Lung (tissue), 12 donors: ENCODE measurements around the gene HYKK. TPM values are rescaled to one million over a fixed set of nuclear protein-coding genes. Genes with fewer than 3 reads are reported as not detected.

Experiments used
- ATAC-seq: fragments of 200-7000 bp; cut with Tn5 transposase; one replicate; pipeline ENCODE4 v1.9.1; 2020; ENCODE audit warnings: moderate number of reproducible peaks; ENCODE audit not compliant: insufficient read depth, low FRiP score
- DNase-seq, 3 donors: peaks; one replicate each; pipeline ENCODE4 v3.0.0-alpha.2; 2013 to 2017
- H3K27ac ChIP-seq, 2 donors: one replicate each; pipeline ENCODE4 v1.5.1; 2013; ENCODE audit warnings: mild to moderate bottlenecking in 2 of 2, moderate library complexity in 2 of 2, control low read depth in 1 of 2, inconsistent platforms in 1 of 2, low read depth in 1 of 2, low read length in 1 of 2
- H3K27me3 ChIP-seq, 3 donors: one replicate each; pipeline ENCODE4 v1.5.1; 2013; ENCODE audit warnings: low read length in 2 of 3; ENCODE audit not compliant: control insufficient read depth in 3 of 3, insufficient read depth in 3 of 3
- H3K36me3 ChIP-seq, 4 donors: one replicate each; pipeline ENCODE4 v1.5.1; 2013; ENCODE audit warnings: low read length in 4 of 4, mild to moderate bottlenecking in 1 of 4, moderate library complexity in 1 of 4; ENCODE audit not compliant: control insufficient read depth in 4 of 4, insufficient read depth in 4 of 4
- H3K4me1 ChIP-seq, 5 donors: one replicate each; pipeline ENCODE4 v1.5.1; 2013; ENCODE audit warnings: low read length in 5 of 5, mild to moderate bottlenecking in 2 of 5, moderate library complexity in 1 of 5; ENCODE audit not compliant: control insufficient read depth in 5 of 5, insufficient read depth in 5 of 5
- H3K4me3 ChIP-seq: one replicate; pipeline ENCODE4 v1.5.1; 2013; ENCODE audit warnings: mild to moderate bottlenecking, control low read depth, moderate library complexity
- H3K9ac ChIP-seq, 2 donors: one replicate each; pipeline ENCODE4 v1.5.1; 2013; ENCODE audit warnings: low read length in 2 of 2, control low read depth in 1 of 2; ENCODE audit not compliant: insufficient read depth in 1 of 2
- H3K9me3 ChIP-seq, 4 donors: one replicate each; pipeline ENCODE4 v1.5.1; 2013; ENCODE audit warnings: low read length in 3 of 4, mild to moderate bottlenecking in 1 of 4, moderate library complexity in 1 of 4; ENCODE audit not compliant: control insufficient read depth in 4 of 4, insufficient read depth in 3 of 4
- WGBS, 2 donors: extraction: QIAGEN DNeasy Blood & Tissue Kit; methylation state at CpG; one replicate each; pipeline ENCODE4 v1.1.7; 2013; 5-methylcytosine and 5-hydroxymethylcytosine counted together
- polyA plus RNA-seq, 2 donors: library from polyadenylated mRNA; stranded (reverse); fragments of 200-250 nt; gene quantifications; one replicate each; pipeline ENCODE4 v1.2.1, GENCODE V29; 2013
- total RNA-seq, 2 donors: library from RNA; depleted of rRNA in 1 of 2; stranded (reverse); fragments of >200 nt in 1 of 2; gene quantifications; one replicate each; pipeline ENCODE4 v1.2.1, GENCODE V29; 2014 to 2021
- TF ChIP-seq, protein P1 (sequence below): IDR thresholded peaks from 2 replicates; pipeline ENCODE4 v1.5.1; 2012; ENCODE audit warnings: mild to moderate bottlenecking; ENCODE audit errors: control extremely low read depth, extremely low read depth
- donor health status: control.
- donor health status: control.
- donor health status: Bipolar disorder and iron deficiency.
- donor health status: healthy.
- donor health status: DM: yes; HTN: yes; CAD: no.

Gene HYKK
- total and polyA plus RNA-seq, 4 donors: 1.6 to 5.7 (median 4.9) TPM

DNA sequence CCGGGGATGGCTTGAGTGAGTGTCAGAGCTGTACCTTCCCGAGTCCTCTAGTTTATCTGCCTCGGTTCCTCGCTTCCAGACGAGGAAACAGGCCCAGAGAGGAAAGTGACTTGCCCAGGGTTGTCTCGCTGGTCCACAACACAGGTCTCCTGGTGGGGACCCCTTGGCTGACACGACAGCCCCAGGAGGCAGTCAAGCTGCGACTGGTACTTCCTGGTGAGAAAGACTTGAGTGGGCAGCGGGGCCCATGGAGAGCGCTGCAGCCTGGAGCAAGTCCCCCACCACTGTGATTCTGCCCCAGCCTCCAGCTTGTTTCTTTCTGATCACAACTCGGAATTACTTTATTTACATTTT lies 57.3 kb downstream of the HYKK start:
- no peak overlapping the region for H3K27ac ChIP-seq
- no peak for DNase-seq

DNA sequence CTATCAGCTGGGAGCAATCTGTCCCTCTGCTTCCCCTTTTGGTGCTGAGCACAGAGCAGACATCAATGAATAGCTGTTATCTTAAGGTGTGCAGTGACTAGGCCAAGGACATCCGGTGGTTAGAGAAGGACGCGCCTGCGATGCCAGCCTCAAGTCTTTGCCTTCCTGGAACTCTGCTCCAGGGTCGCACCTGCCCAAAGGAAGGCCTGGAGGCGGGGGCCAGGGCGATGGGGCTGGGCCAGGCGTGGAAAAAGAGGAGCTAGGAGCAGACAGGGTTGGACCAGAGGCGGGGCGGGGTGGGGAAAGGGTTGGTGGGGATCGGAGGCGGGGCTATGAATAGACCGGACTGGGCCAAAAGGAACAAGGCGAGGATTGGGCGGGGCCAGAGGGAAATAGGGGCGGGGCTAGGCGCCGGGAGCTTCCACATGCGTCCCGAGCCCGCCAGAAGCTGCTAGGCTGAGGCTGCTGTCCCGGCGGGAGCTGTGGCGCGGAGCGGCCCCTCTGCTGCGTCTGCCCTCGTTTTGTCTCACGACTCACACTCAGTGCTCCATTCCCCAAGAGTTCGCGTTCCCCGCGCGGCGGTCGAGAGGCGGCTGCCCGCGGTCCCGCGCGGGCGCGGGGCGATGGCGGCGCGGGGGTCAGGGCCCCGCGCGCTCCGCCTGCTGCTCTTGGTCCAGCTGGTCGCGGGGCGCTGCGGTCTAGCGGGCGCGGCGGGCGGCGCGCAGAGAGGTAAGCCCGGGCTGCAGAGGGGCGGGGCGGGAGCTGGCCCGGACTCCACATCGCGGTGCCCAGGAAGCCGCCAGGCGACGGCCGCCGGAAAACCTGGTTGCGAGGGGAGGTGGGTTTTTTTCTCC lies 57.9 kb downstream of the HYKK start, which contains the start of gene CHRNA5:
CHRNA5 (plus strand) TSS at position 424 of the 854 bp plus-strand sequence; CDS start at position 624, 200 bp downstream.
- Histone ChIP-seq H3K27me3 (peaks cover 0 to 34% (median 32%) of the 10 kb centered on the region in 3 donors), H3K4me1 (peaks cover 0 to 14% (median 9%) of the 10 kb centered on the region in 5 donors), H3K27ac (no peak within 1 kb of the TSS), H3K36me3 (no peaks in the 10 kb centered on the region), H3K9ac (peak within 1 kb of the TSS in 1 of 2 donors; percentile 38), H3K4me3 (peak within 1 kb of the TSS; percentile 51), H3K9me3 (peaks cover 0 to 2% (median 0%) of the 10 kb centered on the region in 4 donors)
- ATAC-seq (peak; percentile 97), DNase-seq (peak; percentile 84 to 89 (median 86))
- WGBS, 2 donors: 0% methylated on average over 66 to 74 of the region's 75 CpGs
- TF ChIP-seq, protein P1, sequence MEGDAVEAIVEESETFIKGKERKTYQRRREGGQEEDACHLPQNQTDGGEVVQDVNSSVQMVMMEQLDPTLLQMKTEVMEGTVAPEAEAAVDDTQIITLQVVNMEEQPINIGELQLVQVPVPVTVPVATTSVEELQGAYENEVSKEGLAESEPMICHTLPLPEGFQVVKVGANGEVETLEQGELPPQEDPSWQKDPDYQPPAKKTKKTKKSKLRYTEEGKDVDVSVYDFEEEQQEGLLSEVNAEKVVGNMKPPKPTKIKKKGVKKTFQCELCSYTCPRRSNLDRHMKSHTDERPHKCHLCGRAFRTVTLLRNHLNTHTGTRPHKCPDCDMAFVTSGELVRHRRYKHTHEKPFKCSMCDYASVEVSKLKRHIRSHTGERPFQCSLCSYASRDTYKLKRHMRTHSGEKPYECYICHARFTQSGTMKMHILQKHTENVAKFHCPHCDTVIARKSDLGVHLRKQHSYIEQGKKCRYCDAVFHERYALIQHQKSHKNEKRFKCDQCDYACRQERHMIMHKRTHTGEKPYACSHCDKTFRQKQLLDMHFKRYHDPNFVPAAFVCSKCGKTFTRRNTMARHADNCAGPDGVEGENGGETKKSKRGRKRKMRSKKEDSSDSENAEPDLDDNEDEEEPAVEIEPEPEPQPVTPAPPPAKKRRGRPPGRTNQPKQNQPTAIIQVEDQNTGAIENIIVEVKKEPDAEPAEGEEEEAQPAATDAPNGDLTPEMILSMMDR: no peak

More for the DNA sequence above, 57.3 kb downstream of the HYKK start:
- peaks cover 0 to 14% (median 9%) of the 10 kb centered on the region in 5 donors for H3K4me1 ChIP-seq
- TF ChIP-seq, protein P1: no peak
- H3K9ac ChIP-seq: no peak overlapping the region
- no peak for ATAC-seq
- peaks cover 0 to 34% (median 32%) of the 10 kb centered on the region in 3 donors for H3K27me3 ChIP-seq
- no peak overlapping the region for H3K4me3 ChIP-seq
- no peaks in the 10 kb centered on the region for H3K36me3 ChIP-seq
- 30 to 55% methylated on average over 11 of the region's 11 CpGs for WGBS, 2 donors
- H3K9me3 ChIP-seq: peaks cover 0 to 2% (median 0%) of the 10 kb centered on the region in 4 donors

DNA sequence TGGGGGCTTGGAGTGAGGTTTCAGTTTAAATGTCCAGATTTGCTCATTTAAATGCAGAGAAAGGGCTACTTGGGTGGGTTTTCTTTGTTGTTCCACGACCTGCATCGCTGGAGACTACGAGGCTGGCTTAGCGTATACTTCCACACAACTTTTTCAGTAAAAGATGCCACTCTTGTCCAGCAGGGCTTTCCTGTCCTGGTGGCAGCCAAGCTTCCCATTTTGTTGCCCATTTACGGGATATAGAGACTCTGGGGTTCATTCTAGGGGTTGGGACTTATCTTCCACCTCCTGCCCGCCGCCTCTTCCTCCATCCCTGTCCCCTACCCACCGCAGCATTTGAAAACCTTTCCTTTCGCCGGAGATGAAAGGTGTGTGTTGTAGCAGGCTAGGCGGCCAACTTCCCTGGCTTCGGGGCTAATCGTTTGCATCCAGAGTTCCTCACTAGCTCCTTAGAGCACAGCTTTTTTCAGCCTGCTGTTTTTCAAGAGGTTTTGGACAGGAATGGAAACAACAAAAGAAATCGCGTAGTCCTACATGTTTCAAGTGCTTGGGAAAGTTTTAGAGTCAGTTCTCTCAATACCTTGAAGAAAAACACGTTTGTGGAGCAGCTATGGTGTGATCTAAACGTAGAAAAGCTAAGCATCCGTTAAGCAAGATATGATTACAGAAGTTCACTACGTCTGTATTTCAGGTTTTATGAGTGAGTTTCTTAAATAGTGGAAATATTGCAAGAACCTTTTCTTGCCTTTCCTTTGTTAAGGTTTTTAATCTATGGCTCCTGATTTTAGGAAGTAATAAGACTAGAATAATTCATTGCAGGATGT lies 58.8 kb downstream of the HYKK start:
- Histone ChIP-seq H3K36me3 (no peaks in the 10 kb centered on the region), H3K4me3 (no peak overlapping the region), H3K9me3 (peaks cover 0 to 2% (median 0%) of the 10 kb centered on the region in 4 donors), H3K27me3 (peaks cover 0 to 34% (median 32%) of the 10 kb centered on the region in 3 donors), H3K9ac (peak overlapping the region in 1 of 2 donors; percentile 38), H3K27ac (no peak overlapping the region), H3K4me1 (peaks cover 0 to 14% (median 9%) of the 10 kb centered on the region in 5 donors)
- DNase-seq: peak; percentile 18 to 39 (median 32)
- 1 to 5% methylated on average over 19 of the region's 19 CpGs for WGBS, 2 donors
- no peak for ATAC-seq
- TF ChIP-seq, protein P1: no peak
